GM12874 (cell line): ENCODE measurements around the gene CIC.

Experiments used
- TF ChIP-seq, protein P1 (sequence below): IDR thresholded peaks from 2 replicates; pipeline ENCODE4 v1.5.1; 2011; ENCODE audit warnings: low read depth, mild to moderate bottlenecking, control low read depth, low read length, moderate library complexity; ENCODE audit not compliant: insufficient read depth

The CIC gene

DNA sequence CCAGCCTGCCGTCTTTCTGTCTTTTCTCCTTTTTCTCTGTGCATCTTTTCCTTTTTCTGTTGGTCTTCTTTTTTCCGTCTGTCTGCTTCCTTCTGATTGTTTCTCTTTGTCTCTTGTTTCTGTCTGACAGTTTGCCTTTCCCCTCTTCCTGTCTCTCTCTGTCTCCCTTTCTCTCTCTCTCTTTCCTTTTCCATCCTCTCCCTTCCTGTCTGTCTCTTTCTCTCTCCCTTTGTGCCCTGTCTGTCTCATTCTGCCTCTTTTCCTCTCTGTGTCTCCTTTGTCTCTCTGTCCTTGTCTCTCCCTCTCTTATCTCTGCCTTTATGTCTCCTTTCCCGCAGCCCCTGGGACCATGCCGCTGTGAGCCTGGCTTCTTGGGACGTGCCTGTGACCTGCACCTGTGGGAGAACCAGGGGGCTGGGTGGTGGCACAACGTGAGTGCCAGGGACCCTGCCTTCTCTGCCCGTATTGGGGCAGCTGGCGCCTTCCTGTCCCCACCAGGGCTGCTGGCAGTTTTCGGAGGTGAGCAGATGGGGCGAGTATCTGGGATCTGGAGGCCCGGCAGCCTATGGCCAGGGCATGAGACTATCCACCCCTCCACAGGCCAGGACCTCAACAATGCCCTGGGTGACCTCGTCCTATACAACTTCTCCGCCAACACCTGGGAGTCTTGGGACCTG is 65.8 kb downstream of the CIC start:
- TF ChIP-seq, protein P1, sequence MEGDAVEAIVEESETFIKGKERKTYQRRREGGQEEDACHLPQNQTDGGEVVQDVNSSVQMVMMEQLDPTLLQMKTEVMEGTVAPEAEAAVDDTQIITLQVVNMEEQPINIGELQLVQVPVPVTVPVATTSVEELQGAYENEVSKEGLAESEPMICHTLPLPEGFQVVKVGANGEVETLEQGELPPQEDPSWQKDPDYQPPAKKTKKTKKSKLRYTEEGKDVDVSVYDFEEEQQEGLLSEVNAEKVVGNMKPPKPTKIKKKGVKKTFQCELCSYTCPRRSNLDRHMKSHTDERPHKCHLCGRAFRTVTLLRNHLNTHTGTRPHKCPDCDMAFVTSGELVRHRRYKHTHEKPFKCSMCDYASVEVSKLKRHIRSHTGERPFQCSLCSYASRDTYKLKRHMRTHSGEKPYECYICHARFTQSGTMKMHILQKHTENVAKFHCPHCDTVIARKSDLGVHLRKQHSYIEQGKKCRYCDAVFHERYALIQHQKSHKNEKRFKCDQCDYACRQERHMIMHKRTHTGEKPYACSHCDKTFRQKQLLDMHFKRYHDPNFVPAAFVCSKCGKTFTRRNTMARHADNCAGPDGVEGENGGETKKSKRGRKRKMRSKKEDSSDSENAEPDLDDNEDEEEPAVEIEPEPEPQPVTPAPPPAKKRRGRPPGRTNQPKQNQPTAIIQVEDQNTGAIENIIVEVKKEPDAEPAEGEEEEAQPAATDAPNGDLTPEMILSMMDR, result no peak

- TF ChIP-seq, protein P1, result no peak
Observed at GRCh38 chr19:42335374-42335936, 66.4 kb downstream of the CIC start.

DNA sequence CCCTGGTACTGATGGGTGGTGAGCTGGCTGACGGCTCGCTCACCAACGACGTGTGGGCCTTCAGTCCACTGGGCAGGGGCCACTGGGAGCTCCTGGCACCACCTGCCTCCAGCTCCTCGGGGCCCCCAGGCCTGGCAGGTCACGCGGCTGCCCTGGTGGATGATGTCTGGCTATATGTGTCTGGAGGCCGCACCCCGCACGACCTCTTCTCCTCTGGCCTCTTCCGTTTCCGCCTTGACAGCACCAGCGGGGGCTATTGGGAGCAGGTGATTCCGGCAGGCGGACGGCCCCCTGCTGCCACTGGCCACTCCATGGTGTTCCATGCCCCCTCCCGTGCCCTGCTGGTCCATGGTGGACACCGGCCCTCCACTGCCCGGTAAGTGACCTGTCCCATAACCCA is 66.9 kb downstream of the CIC start:
- TF ChIP-seq, protein P1, result no peak

DNA sequence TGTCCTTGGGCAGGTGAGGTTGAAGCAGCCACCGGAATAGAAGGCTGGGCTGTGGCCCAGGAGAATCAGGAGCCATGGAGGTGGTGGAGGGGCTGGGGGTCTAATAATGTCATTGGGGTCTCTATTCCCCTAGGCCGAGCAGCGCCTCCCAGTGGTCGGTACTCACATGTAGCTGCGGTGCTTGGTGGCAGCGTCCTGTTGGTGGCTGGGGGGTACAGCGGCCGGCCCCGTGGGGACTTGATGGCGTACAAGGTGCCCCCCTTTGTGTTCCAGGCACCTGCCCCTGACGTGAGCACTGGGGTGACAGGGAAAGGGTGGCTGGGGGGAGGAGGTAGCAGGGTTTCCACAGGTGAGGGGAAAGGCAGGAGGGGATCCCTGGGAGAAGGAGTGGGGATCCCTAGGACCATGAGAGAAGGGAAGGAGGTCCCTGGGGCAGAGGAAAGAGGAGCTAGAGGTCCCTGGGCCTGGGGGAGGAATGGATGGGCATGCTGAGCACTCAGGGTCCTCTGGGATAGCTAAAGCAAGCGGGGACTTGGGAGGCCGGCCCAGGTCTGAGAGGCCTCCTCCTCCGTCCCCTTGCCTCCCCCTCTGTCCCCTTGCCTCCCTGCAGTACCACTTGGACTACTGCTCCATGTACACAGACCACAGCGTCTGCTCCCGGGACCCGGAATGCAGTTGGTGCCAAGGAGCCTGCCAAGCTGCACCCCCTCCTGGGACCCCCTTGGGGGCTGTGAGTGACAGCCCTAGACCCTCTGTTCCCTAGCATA is 74.5 kb downstream of the CIC start:
- TF ChIP-seq, protein P1, result 0 out of 2 replicates have a peak, but pooled peaks have one; percentile 39

DNA sequence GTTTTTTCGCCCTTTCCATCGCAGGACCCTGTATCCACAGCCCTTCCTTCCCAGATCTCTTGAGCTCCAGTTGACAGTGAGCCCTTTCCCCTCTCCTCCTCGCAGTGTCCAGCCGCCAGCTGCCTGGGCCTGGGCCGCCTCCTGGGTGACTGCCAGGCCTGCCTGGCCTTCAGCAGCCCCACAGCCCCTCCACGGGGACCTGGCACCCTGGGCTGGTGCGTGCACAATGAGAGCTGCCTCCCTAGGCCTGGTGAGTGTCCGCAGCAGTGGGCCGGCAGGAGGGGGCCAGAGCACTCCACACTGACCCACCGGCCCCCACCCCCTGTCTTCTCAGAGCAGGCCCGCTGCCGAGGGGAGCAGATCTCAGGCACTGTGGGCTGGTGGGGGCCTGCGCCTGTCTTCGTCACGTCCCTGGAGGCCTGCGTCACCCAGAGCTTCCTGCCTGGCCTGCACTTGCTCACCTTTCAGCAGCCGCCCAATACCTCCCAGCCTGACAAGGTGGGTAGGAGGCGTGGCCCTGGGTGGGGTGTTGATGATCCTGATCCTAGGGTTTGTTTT is 75.4 kb downstream of the CIC start:
- TF ChIP-seq, protein P1, result no peak
